Mesenteric fat pad (tissue), 1 donor: Measurements from ENCODE around the gene ATG4C. TPM values are rescaled to one million over a fixed set of nuclear protein-coding genes. Genes with fewer than 3 reads are reported as not detected.
"Not testable (repeated sequence)": the region's sequence is repeated elsewhere in the genome, so short reads cannot be mapped to it uniquely, and the experiment has no call there.

Experiments
- DNase-seq: peaks from one replicate; pipeline ENCODE4 v3.0.0-alpha.2; 2020; ENCODE audit warnings: low spot score
- long read RNA-seq: library from polyadenylated mRNA; unstranded; transcript quantifications from one replicate; pipeline ENCODE4 v2.0.0, GENCODE V29; 2020
- total RNA-seq: library from RNA; stranded (reverse); fragmentation: NEBNext Ultra II Directional; extraction: Animal tissue kit (Norgen Biotek cat#: 25700); gene quantifications from one replicate; pipeline ENCODE4 v1.2.1, GENCODE V29; 2021
- donor health status: DM: yes; HTN: yes; CAD: no.

ATG4C gene, protein sequence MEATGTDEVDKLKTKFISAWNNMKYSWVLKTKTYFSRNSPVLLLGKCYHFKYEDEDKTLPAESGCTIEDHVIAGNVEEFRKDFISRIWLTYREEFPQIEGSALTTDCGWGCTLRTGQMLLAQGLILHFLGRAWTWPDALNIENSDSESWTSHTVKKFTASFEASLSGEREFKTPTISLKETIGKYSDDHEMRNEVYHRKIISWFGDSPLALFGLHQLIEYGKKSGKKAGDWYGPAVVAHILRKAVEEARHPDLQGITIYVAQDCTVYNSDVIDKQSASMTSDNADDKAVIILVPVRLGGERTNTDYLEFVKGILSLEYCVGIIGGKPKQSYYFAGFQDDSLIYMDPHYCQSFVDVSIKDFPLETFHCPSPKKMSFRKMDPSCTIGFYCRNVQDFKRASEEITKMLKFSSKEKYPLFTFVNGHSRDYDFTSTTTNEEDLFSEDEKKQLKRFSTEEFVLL
- 12.3 TPM for total RNA-seq
- long read RNA-seq, transcript ATG4C-203 (11 exons, 2,890 nt), result minor isoform, 9 of 34 reads
- long read RNA-seq, transcript ATG4C-201 (11 exons, 2,938 nt), result major isoform, 12 of 34 reads
- long read RNA-seq, partial matches to known transcripts, result 5 of 34 reads
- long read RNA-seq, other reads (novel, unspliced or antisense), result 8 of 34 reads

DNA sequence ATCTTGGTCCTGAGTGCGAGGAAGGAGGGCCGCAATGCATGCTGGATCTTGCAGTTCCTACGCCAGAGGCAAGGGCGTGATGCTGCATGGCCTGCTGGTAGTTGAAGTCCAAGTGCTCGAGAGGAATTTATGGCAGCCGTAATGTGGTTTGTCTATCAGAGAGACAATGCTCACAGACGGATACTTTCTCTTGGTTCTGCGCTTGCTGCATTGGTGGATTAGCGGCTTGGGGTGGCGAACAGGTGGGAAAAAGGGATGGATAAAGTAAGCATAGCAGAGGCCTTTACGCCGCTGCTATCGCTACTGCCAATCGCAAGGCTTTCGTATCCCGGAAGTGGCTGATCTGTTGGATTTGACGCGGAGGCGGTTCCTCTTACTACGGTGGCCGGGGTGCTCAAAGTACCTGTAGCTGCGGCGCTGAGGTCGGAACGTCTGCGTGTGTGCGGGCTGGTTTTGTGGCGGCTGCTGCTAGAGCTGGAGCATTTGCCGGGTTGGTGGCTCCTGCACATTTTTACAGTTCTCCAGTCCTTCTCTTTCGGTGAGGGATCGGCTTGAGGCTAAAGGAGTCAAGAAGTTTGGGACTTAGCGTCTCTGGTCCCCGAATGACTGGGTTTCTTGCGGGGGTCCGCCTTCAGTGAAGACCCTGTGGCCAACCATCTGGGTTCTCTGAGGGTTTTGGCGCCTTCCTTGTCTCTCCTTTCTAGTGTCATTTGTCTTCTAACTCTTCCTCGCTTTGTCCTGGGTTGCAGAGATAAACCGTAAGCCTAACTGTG lies at the start of gene ATG4C:
ATG4C (plus strand) TSS at position 397 of the 773 bp plus-strand sequence. CDS start 19,655 bp downstream, outside the sequence.
- DNase-seq, result peak; percentile 95

DNA sequence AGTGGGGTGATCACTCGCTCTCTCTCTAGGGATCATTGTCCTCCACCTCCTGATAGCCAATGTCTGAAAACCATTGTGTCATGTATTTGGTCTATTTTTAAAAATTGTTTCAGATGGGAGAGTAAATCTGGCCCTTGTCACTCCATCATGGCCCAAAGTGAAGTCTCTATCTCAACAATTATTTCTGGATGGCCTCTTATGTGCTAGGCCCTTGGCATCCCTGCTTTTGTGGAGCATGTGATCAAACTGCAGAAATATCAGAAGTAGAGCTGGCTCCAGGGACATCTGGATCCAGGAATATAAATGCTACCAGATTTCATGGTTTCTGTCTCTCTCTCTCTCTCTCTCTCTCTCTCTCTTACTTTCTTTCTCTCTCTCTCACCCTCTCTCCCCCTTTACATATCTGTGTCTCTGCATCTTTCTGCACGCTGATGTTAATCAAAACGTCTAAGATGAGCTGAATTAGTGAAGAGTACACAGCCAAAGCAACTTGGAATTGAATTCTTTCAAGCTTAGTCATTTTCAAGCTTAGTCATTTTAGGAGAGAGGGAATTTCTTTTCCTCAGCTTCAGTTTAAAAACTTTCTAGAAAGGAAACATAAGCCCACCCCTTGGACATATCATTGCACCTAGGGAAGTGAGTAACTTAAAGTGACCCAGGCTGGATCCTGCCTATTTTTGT lies 48.3 kb upstream of the ATG4C start:
- DNase-seq, result no peak

DNA sequence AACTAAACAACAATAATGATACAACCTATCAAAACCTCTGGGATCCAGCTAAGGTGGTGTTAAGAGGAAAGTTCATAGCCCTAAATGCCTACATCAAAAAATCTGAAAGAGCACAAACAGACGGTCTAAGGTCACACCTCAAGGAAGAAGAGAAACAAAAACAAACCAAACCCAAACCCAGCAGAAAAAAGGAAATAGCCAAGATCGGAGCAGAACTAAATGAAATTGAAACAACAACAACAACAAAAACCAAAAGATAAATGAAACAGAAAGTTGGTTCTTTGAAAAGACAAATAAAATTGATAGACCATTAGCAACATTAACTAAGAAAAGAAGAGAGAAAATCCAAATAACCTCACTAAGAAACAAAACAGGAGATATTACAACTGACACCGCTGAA lies 43.2 kb upstream of the ATG4C start:
- not testable (repeated sequence) for DNase-seq

DNA sequence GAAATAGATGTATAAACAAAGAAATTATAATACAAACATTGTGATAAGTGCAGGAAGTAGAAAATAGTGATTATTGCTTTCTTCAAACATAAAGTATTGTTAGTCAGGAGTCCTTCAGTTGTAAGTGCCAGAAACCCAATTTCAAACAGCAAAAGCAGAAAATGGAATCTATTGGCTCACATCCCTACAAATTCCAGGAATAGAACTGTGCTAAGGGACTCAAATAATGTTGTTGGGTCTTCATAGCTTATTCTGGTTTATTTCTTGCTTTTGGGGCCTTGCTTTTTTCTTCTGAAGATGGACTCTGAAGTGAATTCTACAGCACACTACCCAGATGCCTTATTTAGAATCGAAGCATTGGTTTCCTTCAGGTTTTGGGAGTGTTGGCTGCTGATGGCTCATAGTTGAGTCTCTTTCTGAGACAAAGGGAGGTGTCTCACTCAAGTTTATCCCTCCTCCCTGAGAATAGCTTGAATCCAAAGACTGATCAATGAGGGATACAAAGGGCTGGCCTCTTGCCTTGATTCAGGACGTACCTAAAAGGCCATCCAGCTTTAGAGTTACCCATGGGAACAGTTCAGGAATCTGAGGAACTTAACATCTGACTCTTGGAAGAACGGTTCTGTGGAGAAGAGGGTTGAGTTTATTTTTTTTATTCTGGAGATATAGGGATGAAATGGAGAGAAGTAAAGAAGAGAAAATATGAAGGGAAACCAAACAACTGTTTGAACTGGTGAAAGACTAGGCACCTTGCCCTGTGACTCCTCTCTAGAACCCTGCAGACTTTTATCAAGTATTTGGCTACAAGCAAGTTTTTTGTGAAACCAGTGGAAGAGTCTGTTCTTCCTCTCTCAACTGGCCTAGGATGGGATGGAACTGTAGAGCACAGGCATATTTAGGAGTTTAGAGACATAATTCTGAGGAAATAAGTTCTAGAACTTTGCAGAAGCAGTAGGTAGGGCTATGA lies 39.0 kb upstream of the ATG4C start:
- no peak for DNase-seq

DNA sequence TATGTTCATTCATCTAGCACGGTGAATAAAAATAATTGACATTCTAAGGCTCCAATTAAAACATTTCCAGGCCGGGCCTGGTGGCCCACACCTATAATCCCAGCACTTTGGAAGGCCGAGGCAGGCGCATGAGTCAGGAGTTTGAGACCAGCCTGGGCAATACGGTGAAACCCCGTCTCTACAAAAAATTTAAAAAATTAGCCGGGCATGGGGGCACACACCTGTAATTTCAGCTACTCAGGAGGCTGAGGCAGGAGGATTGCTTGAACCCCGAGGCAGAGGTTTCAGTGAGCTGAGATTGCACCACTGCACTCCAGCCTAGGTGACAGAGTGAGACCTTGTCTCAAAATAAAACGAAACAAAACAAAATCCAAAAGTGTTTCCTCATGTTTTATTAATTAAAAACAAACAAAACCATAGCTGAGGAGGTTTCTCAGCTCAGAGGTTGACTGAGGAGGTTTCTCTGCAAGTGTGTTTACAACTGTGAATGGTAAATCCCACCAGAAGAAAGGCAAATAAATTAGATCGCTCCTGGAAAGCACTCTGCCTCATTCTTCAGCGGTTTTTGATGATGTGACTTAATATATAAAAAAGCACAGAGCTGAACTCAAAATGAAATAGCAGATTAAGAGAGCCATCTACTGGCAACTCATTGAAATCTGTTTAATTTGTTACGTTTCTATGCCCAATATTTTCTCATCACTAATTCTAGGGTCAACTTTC lies 37.7 kb upstream of the ATG4C start:
- DNase-seq, result no peak

DNA sequence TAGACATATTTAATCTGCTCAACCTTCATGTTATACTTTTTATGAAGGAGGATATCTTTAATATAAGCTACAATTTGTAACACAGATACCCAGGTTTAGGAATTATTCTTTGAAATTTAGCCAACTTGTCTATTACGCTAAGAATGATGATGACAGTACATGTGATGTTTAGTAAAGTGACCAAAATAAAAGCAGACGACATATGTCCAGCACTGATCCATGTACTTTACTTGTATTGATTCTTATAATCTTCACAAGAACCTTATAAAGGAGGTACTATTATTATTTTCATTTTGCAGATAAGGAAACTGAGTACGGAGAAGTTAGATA lies 37.2 kb upstream of the ATG4C start:
- no peak for DNase-seq

DNA sequence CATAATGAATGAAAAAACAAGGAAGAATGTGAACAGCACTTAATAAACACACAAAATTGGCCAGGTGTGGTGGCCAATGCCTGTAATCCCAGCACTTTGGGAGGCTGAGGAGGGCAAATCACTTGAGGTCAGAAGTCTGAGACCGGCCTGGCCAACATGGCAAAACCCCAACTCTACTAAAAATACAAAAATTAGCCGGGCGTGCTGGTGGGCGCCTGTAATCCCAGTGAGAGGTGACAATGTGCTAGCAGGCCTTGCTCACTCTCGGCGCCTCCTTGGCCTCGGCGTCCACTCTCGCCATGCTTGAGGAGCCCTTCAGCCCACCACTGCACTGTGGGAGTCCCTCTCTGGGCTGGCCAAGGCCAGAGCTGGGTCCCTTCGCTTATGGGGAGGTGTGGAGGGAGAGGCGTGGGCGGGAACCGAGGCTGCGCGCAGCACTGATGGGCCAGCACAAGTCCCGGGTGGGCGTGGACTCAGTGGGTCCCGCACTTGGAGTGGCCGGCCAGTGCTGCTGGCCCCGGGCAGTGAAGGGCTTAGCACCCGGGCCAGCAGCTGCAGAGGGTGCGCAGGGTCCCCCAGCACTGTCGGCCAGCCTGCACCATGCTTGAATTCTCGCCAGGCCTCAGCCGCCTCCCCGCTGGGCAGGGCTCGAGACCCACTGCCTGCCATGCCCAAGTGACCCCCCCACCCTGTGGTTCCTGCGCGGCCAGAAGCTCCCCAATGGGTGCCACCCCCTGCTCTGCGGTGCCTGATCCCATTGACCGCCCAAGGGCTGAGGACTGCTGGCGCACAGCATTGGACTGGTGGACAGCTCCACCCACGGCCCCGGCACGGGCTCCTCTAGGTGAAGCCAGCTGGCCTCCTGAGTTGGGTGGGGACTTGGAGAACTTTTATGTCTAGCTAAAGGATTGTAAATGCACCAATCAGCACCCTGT lies 30.6 kb upstream of the ATG4C start:
- no peak for DNase-seq

DNA sequence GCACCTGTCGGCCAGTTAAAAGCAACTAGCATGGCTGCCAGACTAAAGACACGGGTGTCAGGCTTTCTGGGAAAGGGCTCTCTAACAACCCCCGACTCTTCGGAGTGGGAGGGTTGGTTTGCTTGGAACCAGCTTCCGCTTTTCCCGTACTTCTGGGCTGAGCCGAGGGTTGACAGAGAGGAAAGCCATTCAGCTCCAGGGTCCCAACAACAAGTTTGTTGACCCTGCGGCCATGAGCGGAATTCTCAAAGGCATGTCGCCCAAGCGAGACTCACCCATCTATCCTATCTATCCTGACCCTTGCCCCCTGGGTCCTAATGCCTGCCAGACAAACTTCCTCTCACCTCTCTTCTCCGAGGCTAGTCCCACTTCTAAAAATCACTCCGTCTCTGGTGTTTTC lies 29.0 kb upstream of the ATG4C start:
- not testable (repeated sequence) for DNase-seq

DNA sequence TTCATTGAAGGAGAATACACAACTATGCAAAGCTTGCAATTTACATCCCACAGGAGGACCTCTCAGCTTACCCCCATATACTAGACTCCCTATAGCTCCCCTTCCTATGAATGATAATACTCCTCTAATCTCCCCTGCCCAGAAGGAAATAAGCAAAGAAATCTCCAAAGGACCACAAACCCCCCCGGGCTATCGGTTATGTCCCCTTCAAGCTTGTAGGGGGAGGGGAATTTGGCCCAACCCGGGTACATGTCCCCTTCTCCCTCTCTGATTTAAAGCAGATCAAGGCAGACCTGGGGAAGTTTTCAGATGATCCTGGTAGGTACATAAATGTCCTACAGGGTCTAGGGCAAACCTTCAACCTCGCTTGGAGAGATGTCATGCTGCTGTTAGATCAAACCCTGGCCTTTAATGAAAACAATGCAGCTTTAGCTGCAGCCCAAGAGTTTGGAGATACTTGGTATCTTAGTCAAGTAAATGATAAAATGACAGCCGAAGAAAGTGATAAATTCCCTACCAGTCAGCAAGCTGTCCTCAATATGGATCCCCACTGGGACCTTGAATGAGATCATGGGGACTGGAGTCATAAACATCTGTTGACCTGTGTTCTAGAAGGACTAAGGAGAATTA lies 27.6 kb upstream of the ATG4C start:
- not testable (repeated sequence) for DNase-seq

DNA sequence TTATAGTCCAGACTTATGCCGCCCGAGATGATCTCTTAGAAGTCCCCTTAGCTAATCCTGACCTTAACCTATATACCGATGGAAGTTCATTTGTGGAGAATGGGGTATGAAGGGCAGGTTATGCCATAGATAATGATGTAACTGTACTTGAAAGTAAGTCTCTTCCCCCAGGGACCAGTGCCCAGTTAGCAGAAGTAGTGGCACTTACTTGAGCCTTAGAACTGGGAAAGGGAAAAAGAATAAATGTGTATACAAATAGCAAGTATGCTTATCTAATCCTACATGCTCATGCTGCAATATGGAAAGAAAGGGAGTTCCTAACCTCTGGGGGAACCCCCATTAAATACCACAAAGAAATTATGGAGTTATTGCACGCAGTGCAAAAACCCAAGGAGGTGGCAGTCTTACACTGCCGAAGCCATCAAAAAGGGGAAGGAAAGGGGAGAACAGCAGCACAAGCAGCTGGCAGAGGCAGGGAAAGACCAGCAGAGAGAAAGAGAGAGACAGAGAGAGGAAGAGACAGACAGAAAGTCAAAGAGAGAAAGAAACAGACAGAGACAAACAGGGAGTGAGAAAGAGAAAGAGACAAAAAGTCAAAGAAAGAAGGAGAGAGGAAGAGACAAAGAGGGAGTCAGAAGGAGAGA lies 24.6 kb upstream of the ATG4C start:
- not testable (repeated sequence) for DNase-seq

DNA sequence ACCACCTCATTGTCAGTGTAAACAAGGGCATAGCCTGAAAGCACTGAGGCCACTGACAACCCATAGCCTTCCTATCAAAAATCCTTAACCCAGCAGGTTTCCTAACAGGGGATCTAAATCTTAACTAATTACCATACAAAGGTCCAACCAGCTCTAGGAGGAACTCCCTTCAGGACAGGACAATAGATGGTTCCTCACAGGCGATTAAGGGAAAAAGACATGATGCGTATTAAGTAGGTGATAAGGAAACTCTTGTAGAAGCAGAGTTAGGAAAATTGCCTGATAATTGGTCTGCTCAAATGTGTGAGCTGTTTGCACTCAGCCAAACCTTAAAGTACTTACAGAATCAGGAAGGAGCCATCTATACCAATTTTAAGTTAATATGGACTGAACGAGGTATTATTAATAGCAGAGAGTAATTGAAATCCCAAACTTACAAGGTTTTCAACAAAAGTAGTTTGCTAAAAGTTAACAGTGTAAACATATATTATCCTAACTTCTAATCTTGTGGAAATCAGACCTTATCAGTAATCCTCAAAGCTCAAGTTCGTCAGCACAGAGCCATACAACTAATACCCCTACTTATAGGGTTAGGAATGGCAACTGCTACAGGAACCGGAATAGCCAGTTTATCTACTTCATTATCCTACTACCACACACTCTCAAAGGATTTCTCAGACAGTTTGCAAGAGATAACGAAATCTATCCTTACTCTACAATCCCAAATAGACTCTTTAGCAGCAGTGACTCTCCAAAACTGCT lies 23.7 kb upstream of the ATG4C start:
- DNase-seq, result not testable (repeated sequence)

DNA sequence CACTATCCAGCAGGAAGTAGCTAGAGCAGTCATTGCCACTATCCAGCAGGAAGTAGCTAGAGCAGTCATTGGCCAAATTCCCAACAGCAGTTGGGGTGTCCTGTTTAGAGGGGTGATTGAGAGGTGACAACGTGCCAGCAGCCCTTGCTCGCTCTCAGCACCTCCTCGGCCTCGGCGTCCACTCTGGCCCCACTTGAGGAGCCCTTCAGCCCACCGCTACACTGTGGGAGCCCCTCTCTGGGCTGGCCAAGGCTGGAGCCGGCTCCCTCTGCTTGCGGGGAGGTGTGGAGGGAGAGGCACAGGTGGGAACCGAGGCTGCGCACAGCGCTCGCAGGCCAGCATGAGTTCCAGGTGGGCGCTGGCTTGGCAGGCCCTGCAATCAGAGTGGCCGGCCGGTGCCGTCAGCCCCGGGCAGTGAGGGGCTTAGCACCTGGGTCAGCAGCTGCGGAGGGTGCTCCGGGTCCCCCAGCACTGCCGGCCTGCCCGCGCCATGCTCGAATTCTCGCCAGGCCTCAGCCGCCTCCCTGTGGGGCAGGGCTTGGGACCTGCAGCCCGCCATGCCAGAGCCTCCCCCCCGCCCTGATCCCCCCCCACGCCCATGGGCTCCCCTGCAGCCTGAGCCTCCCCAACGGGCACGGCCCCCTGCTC lies 22.6 kb upstream of the ATG4C start:
- DNase-seq, result not testable (repeated sequence)

DNA sequence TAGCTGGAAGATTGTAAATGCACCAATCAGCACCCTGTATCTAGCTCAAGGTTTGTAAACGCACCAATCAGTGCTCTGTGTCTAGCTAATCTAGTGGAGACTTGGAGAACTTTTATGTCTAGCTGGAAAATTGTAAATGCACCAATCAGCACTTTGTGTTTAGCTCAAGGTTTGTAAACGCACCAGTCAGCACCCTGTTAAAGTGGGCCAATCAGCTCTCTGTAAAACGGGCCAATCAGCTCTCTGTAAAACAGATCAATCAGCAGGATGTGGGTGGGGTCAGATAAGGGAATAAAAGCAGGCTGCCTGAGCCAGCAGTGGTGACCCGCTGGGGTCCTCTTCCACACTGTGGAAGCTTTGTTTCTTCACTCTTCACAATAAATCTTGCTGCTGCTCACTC lies 21.9 kb upstream of the ATG4C start:
- DNase-seq, result not testable (repeated sequence)

DNA sequence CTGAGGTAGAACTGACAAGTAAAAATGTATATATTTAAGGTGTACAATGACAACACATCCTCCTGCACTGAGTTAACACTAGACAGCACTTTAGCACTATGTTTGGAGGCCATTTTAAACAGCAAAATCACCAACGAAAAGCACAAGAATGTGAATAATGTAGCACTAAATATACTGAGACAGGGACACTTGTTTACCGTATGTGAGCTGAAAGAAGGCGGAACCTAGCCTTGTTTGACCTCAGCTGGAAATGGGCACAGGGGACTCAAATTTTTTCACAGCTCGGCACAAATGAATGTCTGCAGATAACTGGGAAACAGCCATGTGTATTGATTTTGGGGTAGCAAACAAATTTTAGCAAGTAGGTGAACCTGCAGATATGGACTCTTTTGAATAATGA lies 18.0 kb upstream of the ATG4C start:
- DNase-seq, result no peak

DNA sequence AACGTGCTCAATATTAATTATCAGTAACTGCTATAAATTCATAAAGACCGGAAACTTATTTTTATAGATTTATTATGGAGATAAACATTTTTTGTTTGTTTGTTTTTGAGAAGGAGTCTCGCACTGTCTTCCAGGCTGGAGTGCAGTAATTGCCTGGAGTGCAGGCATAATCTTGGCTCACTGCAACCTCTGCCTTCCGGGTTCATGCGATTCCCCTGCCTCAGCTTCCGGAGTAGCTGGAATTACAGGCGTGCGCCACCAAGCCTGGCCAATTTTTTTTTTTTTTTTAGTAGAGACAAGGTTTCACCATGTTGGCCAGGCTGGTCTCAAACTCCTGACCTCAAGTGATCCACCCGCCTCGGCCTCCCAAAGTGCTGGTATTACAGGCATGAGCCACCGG lies 15.4 kb upstream of the ATG4C start:
- DNase-seq, result not testable (repeated sequence)

DNA sequence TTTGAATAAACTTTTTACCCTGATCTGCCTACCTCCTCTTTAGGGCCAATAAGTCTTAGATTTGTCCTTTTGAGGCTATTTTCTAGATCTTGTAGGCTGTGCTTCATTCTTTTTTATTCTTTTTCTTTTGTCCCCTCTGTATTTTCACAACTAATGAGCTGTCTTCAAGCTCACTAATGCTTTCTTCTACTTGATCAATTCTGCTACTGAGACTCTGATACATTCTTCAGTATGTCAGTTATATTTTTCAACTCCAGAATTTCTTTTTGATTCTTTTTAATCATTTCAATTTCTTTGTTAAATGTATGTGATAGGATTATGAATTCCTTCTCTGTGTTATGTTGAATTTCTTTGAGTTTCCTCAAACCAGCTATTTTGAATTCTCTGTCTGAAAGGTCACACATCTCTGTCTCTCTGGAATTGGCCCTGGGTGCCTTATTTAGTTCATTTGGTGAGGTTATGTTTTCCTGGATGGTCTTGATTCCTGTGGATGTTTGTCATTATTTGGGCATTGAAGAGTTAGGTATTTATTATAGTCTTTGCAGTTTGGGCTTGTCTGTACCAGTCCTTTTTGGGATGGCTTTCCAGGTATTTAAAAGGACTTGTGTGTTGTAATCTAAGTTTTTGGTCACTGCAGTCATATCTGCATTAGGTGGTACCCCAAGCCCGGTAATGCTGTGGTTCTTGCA lies 11.2 kb upstream of the ATG4C start:
- no peak for DNase-seq
